Measurements from ENCODE around the gene OLIG3. TPM values are rescaled to one million over a fixed set of nuclear protein-coding genes. Genes with fewer than 3 reads are reported as not detected.

The OLIG3 gene
- total and polyA plus RNA-seq, 7 donors: not detected

DNA sequence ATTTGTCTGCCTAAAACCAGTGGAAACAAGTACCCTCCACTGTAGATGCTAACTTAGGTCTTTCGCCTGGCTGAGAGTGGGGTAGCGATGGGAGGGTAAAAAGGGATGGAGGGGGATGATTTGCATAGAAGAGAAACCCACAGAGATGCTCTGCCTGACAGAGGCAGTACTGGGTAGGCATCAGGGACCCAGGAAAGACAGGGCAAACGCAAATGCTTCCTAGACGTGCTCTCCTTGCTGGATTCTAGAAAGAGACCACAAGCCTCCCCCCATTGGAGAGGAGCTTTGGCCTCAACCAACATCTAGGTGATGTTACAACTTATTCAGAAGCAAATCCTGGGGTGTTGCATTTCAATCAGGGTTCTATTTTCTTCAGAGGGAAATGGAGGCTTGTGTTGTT is 3.2 kb downstream of the OLIG3 start:
- ATAC-seq (no peak), DNase-seq (no peak)
- no peaks in the 10 kb centered on the region for H3K36me3 ChIP-seq (ENCODE audit: insufficient read depth in 1 of 2, low read depth in 1 of 2)
- intact Hi-C loops (cut with DNase I): no loop called here
- 78 to 95% (median 85%) methylated on average over 4 of the region's 4 CpGs for WGBS, 3 donors
- no peaks in the 10 kb centered on the region for H3K9me3 ChIP-seq
- no peak overlapping the region for H3K4me3 ChIP-seq
- TF ChIP-seq, protein P1, sequence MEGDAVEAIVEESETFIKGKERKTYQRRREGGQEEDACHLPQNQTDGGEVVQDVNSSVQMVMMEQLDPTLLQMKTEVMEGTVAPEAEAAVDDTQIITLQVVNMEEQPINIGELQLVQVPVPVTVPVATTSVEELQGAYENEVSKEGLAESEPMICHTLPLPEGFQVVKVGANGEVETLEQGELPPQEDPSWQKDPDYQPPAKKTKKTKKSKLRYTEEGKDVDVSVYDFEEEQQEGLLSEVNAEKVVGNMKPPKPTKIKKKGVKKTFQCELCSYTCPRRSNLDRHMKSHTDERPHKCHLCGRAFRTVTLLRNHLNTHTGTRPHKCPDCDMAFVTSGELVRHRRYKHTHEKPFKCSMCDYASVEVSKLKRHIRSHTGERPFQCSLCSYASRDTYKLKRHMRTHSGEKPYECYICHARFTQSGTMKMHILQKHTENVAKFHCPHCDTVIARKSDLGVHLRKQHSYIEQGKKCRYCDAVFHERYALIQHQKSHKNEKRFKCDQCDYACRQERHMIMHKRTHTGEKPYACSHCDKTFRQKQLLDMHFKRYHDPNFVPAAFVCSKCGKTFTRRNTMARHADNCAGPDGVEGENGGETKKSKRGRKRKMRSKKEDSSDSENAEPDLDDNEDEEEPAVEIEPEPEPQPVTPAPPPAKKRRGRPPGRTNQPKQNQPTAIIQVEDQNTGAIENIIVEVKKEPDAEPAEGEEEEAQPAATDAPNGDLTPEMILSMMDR (IDR thresholded peaks at IDR 0.05): no peak
- H3K27ac ChIP-seq: no peak overlapping the region
- peaks cover 4 to 100% (median 52%) of the 10 kb centered on the region in 3 donors for H3K27me3 ChIP-seq (ENCODE audit: insufficient read depth in 3 of 3, low read length in 2 of 3)
- H3K4me1 ChIP-seq: peaks cover 22% of the 10 kb centered on the region

DNA sequence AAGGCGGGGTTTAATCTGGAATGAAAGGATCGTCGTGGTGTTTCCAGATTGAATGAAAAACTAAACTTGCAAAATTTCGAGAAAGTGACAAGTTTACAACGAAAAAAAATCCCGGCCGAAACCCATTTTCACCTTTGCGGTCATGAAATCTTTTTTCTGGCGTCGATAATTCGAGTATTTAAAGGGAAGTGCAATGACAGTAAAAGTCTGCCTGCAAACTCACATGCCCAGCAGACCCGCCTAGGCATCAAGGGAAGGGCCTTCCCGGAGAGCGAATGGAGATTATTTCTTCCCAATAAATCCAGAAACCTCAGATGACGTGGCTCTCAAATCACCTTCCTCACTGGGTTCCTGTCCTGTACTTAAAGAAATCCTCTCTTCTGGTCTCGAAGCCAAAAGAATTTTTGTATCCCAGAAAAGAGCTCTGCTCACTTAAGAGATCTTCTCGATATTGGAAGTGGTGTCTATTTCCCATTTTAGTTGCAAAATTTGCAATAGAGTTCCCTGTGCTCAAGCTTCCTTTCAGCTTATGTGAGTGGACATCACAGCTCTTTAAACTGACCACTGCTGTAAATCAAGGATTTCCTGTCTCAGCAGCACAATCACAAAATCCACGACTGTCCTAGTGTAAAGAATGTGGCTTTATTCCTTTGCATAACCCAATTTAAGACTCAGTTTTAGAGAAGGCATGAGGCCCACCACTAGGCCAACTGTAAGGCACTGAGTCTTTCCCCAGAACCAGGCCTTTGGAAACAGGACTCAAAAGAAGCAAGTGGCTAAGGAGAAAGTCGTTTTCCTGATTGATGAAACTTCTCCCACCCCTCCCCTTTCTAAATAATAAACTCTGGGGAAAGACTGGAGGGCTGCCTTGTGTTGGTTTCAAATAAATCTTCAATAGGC is 3.9 kb downstream of the OLIG3 start:
- Histone ChIP-seq H3K27me3 (ENCODE audit: insufficient read depth in 3 of 3, low read length in 2 of 3) (peaks cover 4 to 100% (median 48%) of the 10 kb centered on the region in 3 donors), H3K9me3 (no peaks in the 10 kb centered on the region), H3K36me3 (ENCODE audit: insufficient read depth in 1 of 2, low read depth in 1 of 2) (no peaks in the 10 kb centered on the region), H3K27ac (no peak overlapping the region), H3K4me1 (peaks cover 22% of the 10 kb centered on the region), H3K4me3 (no peak overlapping the region)
- ATAC-seq: no peak
- intact Hi-C loops (cut with DNase I): no loop called here
- TF ChIP-seq, protein P1 (IDR thresholded peaks at IDR 0.05): no peak
- DNase-seq: no peak
- 48 to 58% (median 54%) methylated on average over 19 of the region's 19 CpGs for WGBS, 3 donors

DNA sequence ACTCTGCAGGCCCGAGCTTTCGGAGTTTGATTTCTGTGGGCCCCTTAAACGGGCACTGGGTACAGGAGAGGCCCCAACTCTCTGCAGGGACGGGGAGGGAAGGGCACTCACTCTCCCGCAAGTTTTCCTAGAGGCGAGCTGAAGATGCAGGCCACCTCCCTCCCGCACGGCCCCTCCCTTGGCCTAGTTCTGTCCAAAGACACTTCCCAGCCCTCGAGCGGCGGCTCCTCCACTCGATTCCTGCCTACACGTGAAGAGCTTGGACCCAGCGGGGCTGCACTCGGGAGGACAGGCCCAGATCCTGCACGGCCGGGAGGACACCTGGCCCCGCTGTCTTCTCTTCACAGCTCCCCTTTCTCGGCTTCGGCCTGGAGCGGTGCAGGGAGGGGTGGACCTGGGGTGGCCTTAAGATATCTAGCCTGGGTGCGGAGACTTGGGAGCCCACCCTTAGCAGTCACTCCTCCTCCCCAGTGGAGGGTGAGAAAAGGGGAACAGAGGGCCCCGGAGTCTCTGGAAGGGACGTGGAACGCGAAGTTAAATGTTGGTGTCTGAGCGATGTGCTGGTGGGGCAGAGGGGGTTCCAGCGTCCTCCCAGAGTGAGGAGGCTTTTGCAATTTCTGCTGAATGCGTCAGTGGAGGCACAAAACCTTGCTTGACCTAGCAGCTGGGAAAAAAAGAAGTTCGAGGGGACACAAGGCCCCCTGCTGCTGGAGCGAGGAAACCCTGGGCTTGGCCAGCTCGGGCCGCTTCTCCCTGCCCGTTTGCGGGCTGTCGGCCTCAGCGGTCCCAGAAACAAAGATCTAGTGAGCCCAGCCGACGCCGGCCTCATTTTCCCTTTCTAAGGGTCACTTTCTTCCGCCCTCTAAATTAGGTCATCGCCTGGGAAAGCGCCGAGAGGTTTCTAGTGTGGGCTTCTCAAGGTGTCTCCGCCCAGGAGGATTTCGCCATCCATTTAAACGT is 4.9 kb downstream of the OLIG3 start:
- DNase-seq: no peak
- no peak for ATAC-seq
- intact Hi-C loops (cut with DNase I): no loop called here
- H3K9me3 ChIP-seq: no peaks in the 10 kb centered on the region
- TF ChIP-seq, protein P1 (IDR thresholded peaks at IDR 0.05): no peak
- H3K27ac ChIP-seq: no peak overlapping the region
- H3K36me3 ChIP-seq (ENCODE audit: insufficient read depth in 1 of 2, low read depth in 1 of 2): no peaks in the 10 kb centered on the region
- H3K4me3 ChIP-seq: peak overlapping the region; percentile 42
- peaks cover 22% of the 10 kb centered on the region for H3K4me1 ChIP-seq
- H3K27me3 ChIP-seq (ENCODE audit: insufficient read depth in 3 of 3, low read length in 2 of 3): peaks cover 7 to 99% (median 45%) of the 10 kb centered on the region in 3 donors
- WGBS, 3 donors: 15 to 17% (median 16%) methylated on average over 47 of the region's 47 CpGs

DNA sequence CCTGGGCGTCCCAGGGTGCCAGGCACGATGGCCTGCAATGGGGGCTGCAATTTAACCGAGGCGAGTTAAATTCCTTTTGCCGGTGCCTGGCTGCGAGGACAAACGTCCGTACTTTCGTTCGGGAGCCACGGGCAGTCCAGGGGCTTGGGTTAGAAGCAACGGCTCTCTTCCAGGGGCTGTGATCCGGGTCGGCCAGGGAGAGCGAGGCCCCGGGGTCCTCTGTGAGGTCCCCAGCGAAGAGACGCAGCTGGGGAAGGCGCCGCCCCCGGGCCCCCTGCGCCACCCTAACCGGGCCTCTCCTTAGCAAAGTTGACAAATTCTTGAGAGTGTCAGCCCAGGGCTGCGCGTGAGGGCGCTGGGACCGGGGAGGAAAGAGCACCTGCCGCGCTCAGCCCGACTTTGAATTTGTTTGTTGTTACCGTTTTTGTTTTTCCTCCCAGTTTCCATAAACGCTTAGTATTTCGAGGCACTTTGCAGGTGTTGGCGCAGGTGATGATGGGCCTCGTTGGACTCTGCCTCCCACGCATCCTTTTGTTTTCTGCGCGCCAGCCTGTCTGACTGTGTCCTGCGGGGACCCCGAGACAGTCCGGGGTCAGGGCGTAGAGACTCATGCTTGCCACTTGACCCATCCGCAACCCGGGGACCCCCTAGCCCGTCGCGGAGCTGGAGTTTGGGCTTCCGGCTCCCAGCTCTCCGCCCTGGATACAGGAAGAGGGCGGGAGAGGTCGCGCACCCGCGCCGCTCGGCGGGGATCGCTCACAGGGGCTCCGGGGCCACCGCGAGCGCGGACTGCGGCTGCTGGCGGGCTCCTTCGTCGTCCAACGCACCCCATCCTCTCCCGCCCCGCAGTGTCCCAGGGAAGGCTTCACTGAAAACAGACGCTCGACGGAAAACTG is 5.8 kb downstream of the OLIG3 start:
- Histone ChIP-seq H3K27ac (no peak overlapping the region), H3K4me3 (peak overlapping the region; percentile 42), H3K27me3 (ENCODE audit: insufficient read depth in 3 of 3, low read length in 2 of 3) (peaks cover 7 to 99% (median 41%) of the 10 kb centered on the region in 3 donors), H3K9me3 (no peaks in the 10 kb centered on the region), H3K4me1 (peaks cover 19% of the 10 kb centered on the region), H3K36me3 (ENCODE audit: insufficient read depth in 1 of 2, low read depth in 1 of 2) (no peaks in the 10 kb centered on the region)
- DNase-seq (no peak), ATAC-seq (no peak)
- 2 to 3% (median 2%) methylated on average over 73 of the region's 73 CpGs for WGBS, 3 donors
- intact Hi-C loops (cut with DNase I): no loop called here
- TF ChIP-seq, protein P1 (IDR thresholded peaks at IDR 0.05): no peak

All from psoas muscle (tissue), 8 donors.